Endothelial cell of hepatic sinusoid (primary cell): ENCODE results near the gene FOXC1.

Source experiments
- in situ Hi-C: cut with HindIII; loops from 2 replicates; pipeline ENCODE4 v1.10.0; 2017; ENCODE audit warnings: low sequenced_read_pairs

FOXC1 gene

DNA sequence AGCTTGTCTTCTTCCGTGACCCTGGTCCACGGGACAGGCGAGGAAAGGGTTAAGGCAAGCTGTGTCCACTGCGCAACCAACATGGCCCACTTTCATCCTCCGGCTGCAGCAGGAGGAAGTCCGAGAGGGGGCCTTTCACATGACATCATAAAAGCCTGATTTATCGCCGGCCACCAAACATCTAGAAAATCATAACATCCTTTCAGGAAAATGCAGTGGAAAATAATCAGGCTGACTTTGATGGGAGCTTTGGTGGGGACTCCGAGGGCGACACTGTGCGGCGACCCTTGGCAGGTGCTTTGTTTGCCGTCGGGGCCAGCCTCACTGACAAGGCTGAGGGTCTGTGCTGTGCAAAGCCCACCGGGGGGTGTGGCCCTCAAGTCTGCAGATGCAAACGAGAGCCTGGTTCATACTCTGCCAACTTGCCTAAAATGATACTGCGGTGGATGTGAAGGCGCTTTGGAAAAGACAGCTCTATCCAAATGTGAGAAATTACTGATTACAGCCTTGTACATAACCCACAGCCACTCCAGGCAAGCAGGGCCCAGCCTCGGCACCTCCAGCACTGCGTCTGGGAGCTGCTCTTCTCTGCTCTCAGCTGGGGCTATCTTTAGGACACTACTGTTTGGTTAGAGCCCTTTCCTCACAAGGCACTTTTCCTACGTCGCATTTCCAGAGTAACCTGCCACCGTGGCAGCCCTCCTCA lies 25.7 kb downstream of the FOXC1 start:
- in situ Hi-C loops: no loop called here

DNA sequence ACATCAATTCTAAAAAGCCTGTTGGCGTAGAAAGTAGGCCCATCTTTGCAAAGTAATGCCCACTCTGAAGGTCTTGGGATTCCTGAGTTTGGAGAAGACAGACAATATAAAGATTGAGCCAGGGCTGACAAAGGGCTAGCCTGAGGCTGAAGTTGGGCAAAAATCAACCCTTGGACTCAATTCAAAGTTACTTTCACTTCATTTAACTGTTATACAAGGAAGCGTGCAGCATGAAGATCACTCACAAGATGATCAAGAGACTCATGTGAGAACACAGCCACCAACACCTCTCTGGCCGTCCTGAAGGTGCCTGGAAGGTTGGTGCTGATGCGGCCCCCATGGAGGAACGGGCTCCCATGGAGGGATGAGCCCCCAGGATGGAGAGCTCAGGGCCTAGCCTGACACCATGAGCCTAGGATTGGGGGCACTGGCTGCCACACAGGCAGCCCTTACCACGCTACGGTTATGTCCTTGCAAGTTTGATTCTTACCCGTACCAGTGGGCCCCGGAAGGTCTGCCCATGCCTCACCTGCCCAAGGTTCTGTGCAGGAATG lies 26.6 kb downstream of the FOXC1 start:
- in situ Hi-C loops: no loop called here

DNA sequence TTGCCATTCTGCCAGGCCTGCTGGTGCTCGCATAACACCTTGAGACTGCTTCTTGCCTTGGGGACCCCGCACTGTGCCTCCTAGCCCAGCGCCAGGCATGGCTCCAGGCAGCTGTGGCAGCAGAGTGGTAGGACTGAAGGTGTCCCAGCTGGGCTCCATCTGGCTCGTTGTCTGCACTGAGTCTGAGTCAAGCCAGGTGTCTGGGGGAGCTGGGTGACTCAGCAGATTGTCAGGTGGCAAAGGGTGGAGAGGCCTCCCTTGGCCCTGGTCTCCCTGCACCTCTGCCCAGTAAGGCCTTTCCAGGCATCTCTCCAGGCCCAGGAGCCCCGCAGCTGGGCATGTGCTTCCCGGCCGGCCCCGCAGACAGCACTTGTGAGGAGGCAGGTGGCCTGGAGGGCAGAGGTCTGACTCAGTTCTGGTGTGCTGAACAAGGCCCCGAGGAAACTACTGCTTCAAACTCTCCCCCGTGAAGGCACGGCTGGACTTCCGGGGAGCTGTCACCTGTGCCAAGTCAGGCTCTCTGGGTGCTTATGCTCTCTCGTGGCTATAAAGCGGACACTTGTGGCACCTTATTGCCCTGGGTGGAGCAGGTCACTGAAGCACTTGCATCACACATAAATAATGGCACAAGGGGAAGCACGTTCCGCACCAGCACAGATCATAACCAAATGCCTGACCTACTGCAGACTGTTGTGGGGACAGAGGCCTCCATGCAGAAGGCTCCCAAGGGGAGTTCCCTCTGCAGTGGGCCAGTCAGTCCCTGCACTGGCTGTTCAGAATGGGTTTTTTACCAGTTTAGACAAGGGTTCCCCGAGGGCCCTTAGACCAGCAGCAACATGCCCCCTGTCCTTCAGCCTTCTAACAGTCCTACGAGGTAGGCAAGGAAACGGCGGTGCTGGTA lies 27.5 kb downstream of the FOXC1 start:
- in situ Hi-C loops: no loop called here

DNA sequence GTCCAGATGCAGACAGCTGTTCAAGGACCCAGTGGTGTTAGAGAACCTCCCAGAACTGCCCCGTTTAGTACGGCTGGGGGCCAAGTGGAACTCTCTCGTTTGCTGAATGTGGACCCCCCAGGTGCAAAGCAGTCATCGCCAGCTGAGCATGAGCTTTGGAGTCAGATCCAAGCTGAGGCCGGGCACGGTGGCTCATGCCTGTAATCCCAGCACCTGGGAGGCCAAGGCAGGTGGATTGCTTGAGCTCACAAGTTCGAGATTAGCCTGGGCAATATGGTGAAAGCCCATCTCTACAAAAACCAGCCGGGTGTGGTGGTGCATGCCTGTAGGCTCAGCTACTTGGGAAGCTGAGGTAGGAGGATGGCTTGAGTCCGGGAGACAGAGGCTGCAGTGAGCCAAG lies 29.7 kb downstream of the FOXC1 start:
- in situ Hi-C loops: no loop called here

DNA sequence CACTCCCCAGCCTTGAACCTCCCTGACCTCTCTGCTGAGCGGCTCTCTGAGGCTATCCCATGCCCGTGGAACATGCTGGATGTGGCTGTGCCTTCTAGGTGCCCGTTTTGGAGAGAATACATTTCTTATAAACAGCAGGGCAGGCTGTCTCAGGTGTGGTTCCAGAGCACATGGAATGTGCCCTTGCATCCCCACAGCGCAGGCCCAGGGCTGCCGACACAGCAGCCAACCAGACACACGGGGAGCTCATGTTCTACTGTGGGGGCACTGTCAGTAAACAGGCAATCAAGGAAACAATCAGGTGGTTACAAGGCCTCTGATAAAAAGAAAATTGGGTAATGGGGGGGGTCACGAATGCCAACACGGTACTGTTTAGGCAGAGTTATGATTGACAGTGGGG lies 30.8 kb downstream of the FOXC1 start:
- in situ Hi-C loops: no loop called here

DNA sequence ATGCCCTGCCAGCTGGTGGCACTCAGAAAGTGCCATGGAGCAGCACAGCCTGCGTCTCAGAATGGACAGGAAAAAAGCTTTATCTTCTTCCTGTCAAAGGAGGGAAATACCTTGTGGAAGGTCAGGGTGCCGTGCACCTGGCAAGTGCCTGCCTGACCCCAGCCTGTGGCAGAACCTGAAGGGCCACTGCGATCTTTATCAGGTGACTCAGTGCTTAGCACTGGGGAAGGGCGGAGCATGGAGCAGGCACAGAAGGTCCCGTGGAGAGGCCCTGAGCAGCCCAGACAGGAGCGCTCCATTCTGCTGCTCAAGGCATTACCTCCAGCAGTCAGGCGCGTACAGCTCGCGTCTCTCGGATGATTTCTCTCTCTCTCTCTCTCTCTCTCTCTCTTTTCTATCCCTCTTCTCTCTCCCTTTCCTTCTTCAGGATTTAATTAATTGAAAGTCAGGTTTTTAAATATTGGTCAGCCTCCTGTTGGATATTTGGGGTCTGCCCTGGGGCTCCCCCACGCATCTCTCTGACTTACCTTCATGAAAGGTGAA lies 31.7 kb downstream of the FOXC1 start:
- in situ Hi-C loops: no loop called here

DNA sequence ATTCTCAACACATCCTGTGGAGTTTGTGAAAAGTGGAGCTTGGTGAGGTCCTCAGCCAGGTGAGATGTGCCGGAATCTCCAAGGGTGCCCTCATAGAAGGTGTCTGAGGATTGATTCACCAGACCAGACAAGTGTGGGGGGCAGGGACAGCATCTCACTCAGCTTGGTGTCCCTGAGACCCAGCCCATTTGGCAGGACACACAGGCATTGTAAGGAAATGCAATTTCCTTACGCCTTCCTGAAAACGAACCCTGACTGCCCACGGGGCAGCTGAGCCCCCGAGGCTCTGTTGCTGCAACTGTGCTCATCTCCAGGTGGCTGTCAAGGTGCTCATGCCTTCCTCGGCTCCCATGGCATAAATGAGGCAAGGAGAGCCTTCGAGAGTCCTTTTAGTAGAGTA lies 33.4 kb downstream of the FOXC1 start:
- in situ Hi-C loops: no loop called here

DNA sequence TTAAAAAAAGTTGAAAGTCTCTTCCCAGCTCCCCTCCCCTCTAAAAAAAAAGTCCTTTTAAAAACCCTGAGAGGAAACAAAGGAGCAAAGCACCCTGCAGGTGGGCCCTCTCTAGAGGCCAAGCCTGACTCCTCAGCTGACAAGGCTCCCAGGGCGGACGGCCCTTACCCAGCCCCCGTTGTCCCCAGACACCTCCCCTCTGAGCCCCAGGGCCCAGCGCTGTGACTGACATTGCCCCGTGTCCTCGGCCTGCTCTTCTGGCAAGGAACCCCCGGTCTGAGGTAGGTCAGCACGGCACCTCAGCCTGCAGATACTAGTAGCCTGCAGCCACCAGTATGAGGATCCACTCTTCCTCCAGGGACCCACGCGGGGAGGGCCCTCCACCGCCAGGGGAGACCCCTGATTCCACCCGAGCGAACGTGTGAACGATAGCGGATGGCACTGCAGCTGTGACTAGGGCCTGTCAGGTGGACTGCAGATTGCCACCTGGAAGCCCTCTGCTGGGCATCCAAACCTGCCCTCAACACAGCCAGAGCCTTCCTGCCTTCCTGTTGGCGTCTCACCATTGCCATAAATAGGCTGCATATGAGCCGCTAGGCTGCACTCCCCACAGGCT lies 34.2 kb downstream of the FOXC1 start:
- in situ Hi-C loops: no loop called here

DNA sequence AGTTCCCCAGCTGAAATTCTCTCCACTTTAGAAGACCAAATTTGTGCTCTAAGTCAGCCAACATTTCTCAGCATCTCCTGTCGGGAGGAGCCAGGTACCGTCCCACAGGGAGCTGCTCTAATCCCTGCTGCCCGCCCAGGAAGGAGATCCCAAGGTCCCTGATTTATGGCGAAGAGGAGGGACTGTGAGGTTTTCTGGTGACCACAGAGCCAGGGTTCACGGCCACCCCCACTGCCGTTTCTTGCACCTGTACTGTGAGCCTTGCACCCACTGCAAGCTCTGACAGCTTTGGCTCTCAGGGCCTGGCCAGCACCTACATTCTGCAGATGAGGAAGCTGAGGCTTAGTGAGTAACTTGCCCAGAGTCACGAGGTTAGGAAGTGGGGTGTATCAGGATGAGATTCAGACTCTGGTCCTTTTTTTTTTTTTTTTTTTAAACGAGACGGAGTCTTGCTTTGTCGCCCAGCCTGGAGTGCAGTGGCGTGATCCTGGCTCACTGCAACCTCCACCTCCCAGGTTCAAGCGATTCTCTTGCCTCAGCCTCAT lies 34.9 kb downstream of the FOXC1 start:
- in situ Hi-C loops: no loop called here

DNA sequence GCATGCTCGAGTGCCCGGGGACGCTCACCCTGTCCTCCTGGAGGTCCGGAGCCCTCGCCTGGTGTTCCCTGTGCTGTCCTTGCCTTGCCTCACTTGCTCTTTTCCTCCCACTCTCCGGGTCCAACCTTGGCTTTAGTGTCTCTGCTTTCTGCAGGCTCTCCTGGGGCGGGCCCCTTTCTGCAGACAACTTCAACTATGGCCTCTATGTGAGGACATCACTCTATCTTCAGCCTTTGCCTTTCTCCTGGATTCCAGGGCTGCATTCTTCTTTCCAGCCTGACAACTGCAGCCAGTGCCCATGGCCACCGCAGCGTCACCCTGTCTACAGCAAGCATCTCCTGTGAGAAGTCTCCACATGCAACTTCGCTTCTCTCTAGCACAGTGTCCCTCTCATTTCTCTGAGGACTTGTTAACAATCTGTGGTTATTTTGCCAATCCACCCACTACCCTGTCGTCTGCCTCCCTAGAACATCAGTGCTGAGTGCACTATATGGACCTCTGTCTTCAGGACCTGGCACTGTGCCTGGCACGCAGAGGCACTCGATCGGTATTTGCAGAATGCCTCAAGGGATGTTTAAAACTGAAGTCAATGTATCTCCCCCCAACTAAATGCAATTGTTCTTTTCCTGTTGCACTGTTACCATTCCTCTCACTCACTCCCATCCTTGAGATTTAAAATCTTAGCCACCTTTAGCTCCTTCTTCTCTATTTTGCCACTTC lies 35.9 kb downstream of the FOXC1 start:
- in situ Hi-C loops: no loop called here

DNA sequence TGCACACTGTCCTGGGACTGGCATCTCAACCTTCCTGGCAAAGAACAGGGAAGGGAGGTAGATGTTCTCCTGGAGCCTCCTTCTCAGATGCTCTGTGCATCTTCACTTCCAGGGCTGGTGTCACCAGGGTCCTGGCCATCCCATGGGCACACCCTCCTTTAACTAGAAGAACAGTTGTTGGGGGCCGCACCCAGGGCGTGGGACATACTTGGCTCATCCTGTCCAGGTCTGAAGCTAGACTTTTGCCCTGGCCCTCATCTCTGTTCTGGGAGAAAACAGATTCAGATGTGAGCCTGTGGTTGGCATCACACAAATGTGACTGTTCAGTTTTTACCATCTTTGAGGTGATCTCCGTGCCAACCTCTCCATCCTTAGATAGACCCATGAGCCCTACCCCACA lies 41.6 kb downstream of the FOXC1 start:
- in situ Hi-C loops: no loop called here

DNA sequence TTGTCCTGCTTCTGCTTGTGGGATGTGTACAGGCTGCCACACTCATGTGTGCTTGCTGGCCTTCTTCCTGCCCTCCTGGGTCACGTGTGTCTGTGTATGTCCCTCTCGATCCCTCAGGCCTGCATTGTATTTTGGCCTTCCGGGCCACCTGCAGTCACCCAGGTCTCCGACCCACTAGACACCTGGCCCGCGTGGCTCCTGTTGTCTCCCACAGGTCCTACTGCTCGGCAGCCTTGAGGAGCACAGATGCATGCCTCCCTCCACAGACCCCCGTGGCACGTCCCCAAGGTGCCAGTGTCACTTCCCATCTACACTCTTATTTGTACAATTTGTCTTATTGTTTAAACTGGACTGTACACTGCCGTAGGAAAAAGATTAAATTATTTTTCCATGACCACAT lies 43.1 kb downstream of the FOXC1 start:
- in situ Hi-C loops: no loop called here

DNA sequence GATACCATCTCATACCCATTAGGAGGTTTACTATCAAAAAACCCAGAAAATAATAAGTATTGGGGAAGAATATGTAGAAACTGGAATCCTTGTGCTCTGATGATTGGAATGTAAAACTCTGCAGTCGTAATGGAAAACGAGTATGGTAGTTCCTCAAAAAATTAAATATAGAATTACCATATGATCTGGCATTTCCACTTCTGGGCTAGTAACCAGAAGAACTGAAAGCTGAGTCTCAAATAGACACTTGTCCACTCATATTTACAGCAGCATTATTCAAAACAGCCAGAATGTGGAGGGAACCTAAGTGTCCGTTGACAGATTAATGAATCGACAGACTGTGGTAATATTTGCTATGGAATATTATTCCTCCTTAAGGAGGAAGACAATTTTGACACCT lies 44.3 kb downstream of the FOXC1 start:
- in situ Hi-C loops: no loop called here

DNA sequence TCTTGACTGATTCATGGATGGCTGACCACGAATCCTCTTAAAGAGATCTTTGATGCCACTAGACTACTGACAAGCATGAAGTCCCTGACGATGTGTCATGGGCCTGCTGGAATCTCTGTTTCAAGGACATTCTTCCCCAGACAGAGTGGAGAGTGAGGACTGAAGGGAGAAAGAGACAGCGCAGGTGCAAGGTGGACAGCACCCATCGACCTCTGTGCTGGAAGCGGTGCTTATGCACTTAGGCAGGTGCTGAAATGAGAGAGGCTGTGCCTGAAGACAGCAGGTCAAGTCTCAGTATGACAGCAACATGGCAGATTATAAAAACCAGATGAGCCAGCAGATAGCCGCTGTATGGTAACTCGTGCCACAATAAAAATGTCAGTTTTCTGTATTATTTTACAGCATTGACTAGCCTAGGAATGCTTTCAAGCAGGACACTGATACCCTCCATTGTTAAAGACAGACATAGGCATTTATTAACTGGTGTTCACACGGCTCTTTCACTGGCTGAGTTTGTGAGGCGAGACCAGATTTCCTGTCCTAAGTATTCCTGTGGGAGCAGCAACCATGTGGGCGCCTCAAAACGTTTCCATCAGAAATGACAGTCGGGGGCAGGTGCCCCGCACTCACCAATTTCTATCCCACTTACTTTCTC lies 47.5 kb downstream of the FOXC1 start:
- in situ Hi-C loops: no loop called here

DNA sequence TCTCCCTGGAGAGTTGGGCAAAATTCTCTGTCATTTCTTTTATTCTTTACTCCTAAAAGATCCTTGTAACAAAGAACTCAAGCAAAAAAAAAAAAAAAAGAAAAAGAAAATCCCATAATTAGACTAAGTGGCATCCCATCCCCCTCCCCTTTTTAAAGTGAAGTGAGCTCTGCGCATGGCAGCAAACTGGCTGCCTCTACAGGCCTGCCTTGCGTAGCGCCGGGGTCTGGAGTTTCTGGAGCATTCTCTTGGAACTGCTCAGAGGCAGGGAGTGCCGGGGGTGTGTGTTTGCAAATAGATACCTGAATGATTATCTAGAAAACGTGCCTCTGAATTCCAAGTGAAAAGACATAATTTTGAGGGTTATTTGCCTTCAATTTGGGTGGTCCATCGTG lies 48.1 kb downstream of the FOXC1 start:
- in situ Hi-C loops: no loop called here

DNA sequence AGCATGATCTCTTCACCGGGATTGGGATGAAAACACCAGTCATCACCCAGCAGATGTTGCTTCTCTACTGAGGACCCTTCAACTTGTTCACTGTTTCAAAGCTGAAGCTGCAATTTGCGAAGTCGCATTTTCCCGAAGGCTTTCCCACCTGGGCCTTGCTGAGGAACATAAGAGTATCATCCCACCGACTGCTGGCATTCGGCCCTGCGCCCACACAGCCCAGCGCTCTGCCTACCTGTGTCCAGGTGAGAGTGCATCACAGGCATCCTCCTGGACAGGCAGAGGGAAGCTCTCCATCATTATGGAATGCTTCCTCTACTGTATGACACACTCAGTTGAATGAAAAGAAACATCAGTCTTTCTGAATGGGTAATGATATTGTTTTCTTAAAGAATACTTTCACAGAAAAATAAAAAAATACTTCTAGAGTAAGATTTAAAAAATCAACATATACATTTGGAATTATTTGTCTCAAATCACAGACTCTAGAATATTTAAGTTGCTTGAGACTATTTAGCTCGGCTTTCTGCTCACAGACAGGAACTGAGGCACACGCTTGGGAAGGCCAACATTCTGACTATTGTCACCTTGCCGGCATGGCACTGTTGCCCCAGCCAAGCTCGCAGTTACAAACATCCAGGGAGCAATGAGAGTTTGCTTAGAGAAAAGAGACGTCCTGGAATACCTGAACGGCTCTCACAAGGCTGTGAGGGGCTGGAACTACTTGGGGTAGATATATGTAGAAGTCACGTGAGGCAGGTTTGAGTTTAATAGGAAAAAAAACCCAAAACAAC lies 48.7 kb downstream of the FOXC1 start:
- in situ Hi-C loops: no loop called here

DNA sequence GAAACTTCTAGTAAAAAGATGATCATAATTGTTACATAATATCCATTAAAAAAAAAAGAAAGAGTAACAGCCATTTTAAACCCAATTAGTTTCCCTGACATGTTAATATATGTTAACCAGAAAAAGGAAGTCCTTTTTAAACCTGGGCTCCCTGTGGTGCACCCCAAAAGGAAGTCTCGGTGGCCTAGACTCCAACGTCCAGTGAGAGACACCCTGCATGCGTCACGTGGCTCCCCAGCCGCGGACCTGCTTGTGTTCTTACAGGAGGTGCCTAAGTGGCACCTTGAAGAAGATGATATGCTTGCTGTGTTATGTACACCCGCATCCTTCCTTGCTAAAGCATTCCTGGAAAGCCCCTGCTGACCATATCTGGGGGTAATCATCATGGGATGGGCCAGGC lies 50.1 kb downstream of the FOXC1 start:
- in situ Hi-C loops: loop anchor here (5.0 kb wide), 1 partner anchor 33 kb away; no protein-coding TSS in a partner anchor

DNA sequence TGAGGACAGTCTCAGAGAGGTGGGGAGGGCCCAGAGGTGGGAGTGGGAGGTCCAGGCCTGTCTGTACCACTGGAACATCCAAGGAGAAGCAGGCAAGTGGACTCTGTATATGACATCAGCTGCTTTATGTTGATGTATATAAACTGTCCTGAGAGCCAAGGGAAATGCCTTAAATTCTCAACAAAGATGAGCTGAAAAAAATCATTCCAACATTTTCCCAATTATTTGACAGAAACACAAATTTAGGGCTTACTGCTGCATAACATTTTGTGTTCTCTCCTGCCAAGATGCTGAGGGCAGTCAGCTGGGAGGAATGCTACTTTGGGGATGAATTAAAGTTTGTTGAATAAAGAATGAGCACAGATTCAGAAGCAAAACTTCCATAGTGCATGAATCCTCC lies 52.8 kb downstream of the FOXC1 start:
- in situ Hi-C loops: loop anchor here (5.0 kb wide), 1 partner anchor 35 kb away; no protein-coding TSS in a partner anchor
